ENCODE results near the gene CDS1. TPM values are rescaled to one million over a fixed set of nuclear protein-coding genes. Genes with fewer than 3 reads are reported as not detected.

CDS1 gene
- total RNA-seq, 2 donors from 2014 or later: 13.9 to 19.9 TPM

- no peak for TF ChIP-seq POLR2A (IDR thresholded peaks at IDR 0.05)
- TF ChIP-seq CTCF (IDR thresholded peaks at IDR 0.05): no peak
- TF ChIP-seq POLR2AphosphoS5 (IDR thresholded peaks at IDR 0.05): no peak
- Histone ChIP-seq H3K4me3 (no peak overlapping the region), H3K4me1 (replicated peaks) (no peaks in the 10 kb centered on the region), H3K36me3 (no peaks in the 10 kb centered on the region), H3K9me3 (no peaks in the 10 kb centered on the region), H3K27me3 (replicated peaks; ENCODE audit: insufficient read depth) (no peaks in the 10 kb centered on the region), H3K27ac (no peak overlapping the region)
- no peak for DNase-seq (ENCODE audit: low spot score)
- intact Hi-C loops (cut with DNase I): no loop called here
- 97% methylated on average over 5 of the region's 5 CpGs for WGBS
Measured at GRCh38 chr4:84562156-84562555, 20.8 kb upstream of the CDS1 start.

GRCh38 chr4:84563002-84563401 lies 19.9 kb upstream of the CDS1 start:
- TF ChIP-seq POLR2A (IDR thresholded peaks at IDR 0.05): no peak
- no peak for TF ChIP-seq POLR2AphosphoS5 (IDR thresholded peaks at IDR 0.05)
- TF ChIP-seq CTCF (IDR thresholded peaks at IDR 0.05): no peak
- Histone ChIP-seq H3K36me3 (no peaks in the 10 kb centered on the region), H3K4me3 (no peak overlapping the region), H3K9me3 (no peaks in the 10 kb centered on the region), H3K27me3 (replicated peaks; ENCODE audit: insufficient read depth) (no peaks in the 10 kb centered on the region), H3K4me1 (replicated peaks) (no peaks in the 10 kb centered on the region), H3K27ac (no peak overlapping the region)
- no peak for DNase-seq (ENCODE audit: low spot score)
- intact Hi-C loops (cut with DNase I): no loop called here
- WGBS: 70% methylated on average over 4 of the region's 4 CpGs

- Histone ChIP-seq H3K27me3 (replicated peaks; ENCODE audit: insufficient read depth) (no peaks in the 10 kb centered on the region), H3K27ac (no peak overlapping the region), H3K9me3 (no peaks in the 10 kb centered on the region), H3K4me3 (no peak overlapping the region), H3K4me1 (replicated peaks) (no peaks in the 10 kb centered on the region), H3K36me3 (no peaks in the 10 kb centered on the region)
- no peak for TF ChIP-seq POLR2A (IDR thresholded peaks at IDR 0.05)
- TF ChIP-seq CTCF (IDR thresholded peaks at IDR 0.05): no peak
- no peak for TF ChIP-seq POLR2AphosphoS5 (IDR thresholded peaks at IDR 0.05)
- WGBS: 91% methylated on average over 4 of the region's 4 CpGs
- DNase-seq (ENCODE audit: low spot score): no peak
- intact Hi-C loops (cut with DNase I): no loop called here
Measured at GRCh38 chr4:84565951-84566350, 17.0 kb upstream of the CDS1 start.

GRCh38 chr4:84568496-84568895 lies 14.4 kb upstream of the CDS1 start:
- intact Hi-C loops (cut with DNase I): no loop called here
- Histone ChIP-seq H3K4me1 (replicated peaks) (no peaks in the 10 kb centered on the region), H3K27me3 (replicated peaks; ENCODE audit: insufficient read depth) (no peaks in the 10 kb centered on the region), H3K27ac (no peak overlapping the region), H3K9me3 (no peaks in the 10 kb centered on the region), H3K36me3 (no peaks in the 10 kb centered on the region), H3K4me3 (no peak overlapping the region)
- DNase-seq (ENCODE audit: low spot score): no peak
- WGBS: 51% methylated on average over 3 of the region's 3 CpGs
- TF ChIP-seq CTCF (IDR thresholded peaks at IDR 0.05) (no peak), POLR2A (IDR thresholded peaks at IDR 0.05) (no peak), POLR2AphosphoS5 (IDR thresholded peaks at IDR 0.05) (no peak)

- WGBS: 93% methylated on average over 2 of the region's 2 CpGs
- no peak for DNase-seq (ENCODE audit: low spot score)
- Histone ChIP-seq H3K4me1 (replicated peaks) (no peaks in the 10 kb centered on the region), H3K36me3 (no peaks in the 10 kb centered on the region), H3K27ac (no peak overlapping the region), H3K27me3 (replicated peaks; ENCODE audit: insufficient read depth) (no peaks in the 10 kb centered on the region), H3K4me3 (no peak overlapping the region), H3K9me3 (no peaks in the 10 kb centered on the region)
- TF ChIP-seq POLR2AphosphoS5 (IDR thresholded peaks at IDR 0.05): no peak
- intact Hi-C loops (cut with DNase I): no loop called here
Measured at GRCh38 chr4:84569009-84569408, 13.9 kb upstream of the CDS1 start.

Data from prostate gland (tissue), 2 donors.